GM23338 (cell line): ENCODE results near the gene ZNF837. TPM values are rescaled to one million over a fixed set of nuclear protein-coding genes. Genes with fewer than 3 reads are reported as not detected.
A peak's percentile ranks its signal among the peaks of the same experiment; 100 is the strongest.

Source experiments
- ATAC-seq: fragments of 200-7000 bp; cut with Tn5 transposase; 3 replicates; pipeline ENCODE4 v1.9.1; 2020
- DNase-seq: peaks from one replicate; pipeline ENCODE4 v3.0.0-alpha.2; 2015; ENCODE audit warnings: low spot score
- H2AFZ ChIP-seq: fragments of 200-600 bp; sonication (generic); 2 replicates; pipeline ENCODE4 v1.8.0; 2016; ENCODE audit warnings: antibody characterized with exemption, mild to moderate bottlenecking, moderate library complexity
- H3F3A ChIP-seq: fragments of 200-600 bp; sonication (generic); replicated peaks from 2 replicates; pipeline ENCODE4 v1.8.0; 2017; ENCODE audit warnings: antibody characterized with exemption, mixed run types, low read depth
- H3K27ac ChIP-seq: fragments of 200-600 bp; sonication (generic); 2 replicates; pipeline ENCODE4 v1.6.1; 2016; ENCODE audit warnings: low read depth
- H3K27me3 ChIP-seq: fragments of 200-600 bp; sonication (generic); 2 replicates; pipeline ENCODE4 v1.8.0; 2016; ENCODE audit warnings: mild to moderate bottlenecking, mixed run types, moderate library complexity; ENCODE audit not compliant: insufficient read depth
- H3K36me3 ChIP-seq: fragments of 200-600 bp; sonication (generic); 2 replicates; pipeline ENCODE4 v1.8.0; 2016; ENCODE audit warnings: mild to moderate bottlenecking; ENCODE audit not compliant: insufficient read depth
- H3K4me1 ChIP-seq: fragments of 200-600 bp; sonication (generic); 2 replicates; pipeline ENCODE4 v1.8.0; 2016; ENCODE audit warnings: mild to moderate bottlenecking, moderate library complexity; ENCODE audit not compliant: insufficient read depth
- H3K4me2 ChIP-seq: fragments of 200-600 bp; sonication (generic); 2 replicates; pipeline ENCODE4 v1.7.1; 2017; ENCODE audit warnings: mixed run types
- H3K4me3 ChIP-seq: fragments of 200-600 bp; sonication (generic); 2 replicates; pipeline ENCODE4 v1.6.1; 2016; ENCODE audit warnings: mixed run types
- H3K79me2 ChIP-seq: fragments of 200-600 bp; sonication (generic); replicated peaks from 2 replicates; pipeline ENCODE4 v1.8.0; 2017; ENCODE audit warnings: mild to moderate bottlenecking; ENCODE audit not compliant: insufficient read depth
- H3K9me2 ChIP-seq: fragments of 200-600 bp; sonication (generic); 2 replicates; pipeline ENCODE4 v1.8.0; 2017; ENCODE audit not compliant: insufficient read depth
- H4K20me1 ChIP-seq: fragments of 200-600 bp; sonication (generic); replicated peaks from 2 replicates; pipeline ENCODE4 v1.8.0; 2017; ENCODE audit warnings: mild to moderate bottlenecking; ENCODE audit not compliant: insufficient read depth
- H3K27ac Mint-ChIP-seq: 2 replicates; pipeline ENCODE4 v1.8.0; 2020; ENCODE audit warnings: inconsistent platforms, mild to moderate bottlenecking, moderate library complexity, mixed read lengths
- H3K27me3 Mint-ChIP-seq: 3 replicates; pipeline ENCODE4 v1.8.0; 2022; ENCODE audit warnings: low read depth, mild to moderate bottlenecking, moderate library complexity, mixed read lengths, inconsistent platforms; ENCODE audit not compliant: insufficient read depth, poor library complexity
- H3K36me3 Mint-ChIP-seq: 3 replicates; pipeline ENCODE4 v1.8.0; 2021; ENCODE audit warnings: low read depth, mild to moderate bottlenecking, inconsistent platforms, moderate library complexity, mixed read lengths
- H3K4me1 Mint-ChIP-seq: 3 replicates; pipeline ENCODE4 v1.8.0; 2020; ENCODE audit warnings: mild to moderate bottlenecking, inconsistent platforms, mixed read lengths
- H3K4me3 Mint-ChIP-seq: 3 replicates; pipeline ENCODE4 v1.8.0; 2021; ENCODE audit warnings: moderate library complexity, mild to moderate bottlenecking, inconsistent platforms, mixed read lengths
- H3K9me3 Mint-ChIP-seq: 3 replicates; pipeline ENCODE4 v1.8.0; 2020; ENCODE audit warnings: moderate library complexity, mild to moderate bottlenecking, inconsistent platforms, mixed read lengths
- CTCF ChIP-seq, 2 experiments: fragments of 200-600 bp in 1 of 2; sonication (generic) in 1 of 2; conservative IDR thresholded peaks; 2 replicates each; pipeline versions ENCODE4 v1.5.1 to v1.6.1; 2016 to 2017; ENCODE audit warnings: antibody characterized with exemption in 2 of 2, low read depth in 2 of 2, mild to moderate bottlenecking in 2 of 2, moderate library complexity in 1 of 2
- ETS1 ChIP-seq: IDR thresholded peaks from 2 replicates; pipeline ENCODE4 v1.6.1; 2016; ENCODE audit warnings: antibody characterized with exemption
- JUNB ChIP-seq: IDR thresholded peaks from one replicate; pipeline ENCODE4 v1.6.1; 2016; ENCODE audit warnings: antibody characterized with exemption; ENCODE audit not compliant: unreplicated experiment
- ZNF462 ChIP-seq: fragments of 250-450 bp; sonication (Bioruptor Pico); IDR thresholded peaks from 2 replicates; pipeline ENCODE4 v1.5.0; 2020; ENCODE audit warnings: mild to moderate bottlenecking, moderate library complexity
- polyA plus RNA-seq: library from polyadenylated mRNA; unstranded; fragments of >200 nt; fragmentation: Nextera tagmentation; extraction: Ambion mirVana; gene quantifications from 2 replicates; pipeline ENCODE4 v1.2.1, GENCODE V29; 2016
- total RNA-seq: library from RNA; depleted of rRNA; stranded (reverse); fragments of >200 nt; shearing (Covaris generic); gene quantifications from 2 replicates; pipeline ENCODE4 v1.2.3, GENCODE V29; 2014
- TF ChIP-seq, protein P1 (sequence below): IDR thresholded peaks from one replicate; pipeline ENCODE4 v1.6.1; 2018; ENCODE audit warnings: antibody characterized with exemption; ENCODE audit not compliant: unreplicated experiment

The ZNF837 gene
- total and polyA plus RNA-seq, 2 experiments from 2014 or later, result 3.1 to 11.0 TPM

DNA sequence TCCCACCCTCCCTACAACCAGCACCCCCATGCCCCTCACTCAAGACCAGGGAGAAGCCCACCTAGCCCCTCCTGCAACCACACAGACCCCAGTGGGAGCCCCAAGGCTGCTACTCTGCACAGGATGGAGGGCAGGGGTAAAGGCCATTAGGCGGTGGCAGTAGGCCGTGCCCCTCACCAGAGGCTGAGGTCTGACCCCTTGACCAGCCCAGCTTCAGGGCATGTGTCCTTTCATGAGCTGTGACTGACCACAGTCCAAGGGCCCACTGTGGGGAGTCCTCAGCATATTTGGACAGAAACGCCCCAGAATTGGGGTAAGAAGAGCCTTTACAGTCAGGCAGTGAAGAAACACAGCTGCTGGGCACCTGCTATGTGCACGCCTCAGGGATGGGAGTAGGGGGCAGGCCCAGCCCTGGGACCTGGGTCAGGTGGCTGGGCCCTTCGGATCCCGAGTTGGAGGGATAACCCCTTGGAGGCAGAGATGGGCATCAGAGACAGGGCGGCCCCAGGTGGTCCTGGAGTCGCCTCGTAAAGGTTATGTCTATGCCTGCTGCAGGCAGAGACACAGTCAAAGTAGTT lies 4.6 kb upstream of the ZNF837 start:
- peaks cover 25% of the 10 kb centered on the region for H3K27me3 Mint-ChIP-seq
- Histone ChIP-seq H4K20me1 (peaks cover 25% of the 10 kb centered on the region), H3K4me3 (peak overlapping the region; percentile 87), H3K79me2 (peaks cover 33% of the 10 kb centered on the region), H3K27ac (peak overlapping the region; percentile 94), H3K4me2 (peak overlapping the region; percentile 97), H3K36me3 (peaks cover 20% of the 10 kb centered on the region), H3K27me3 (no peaks in the 10 kb centered on the region), H2AFZ (no peak overlapping the region), H3F3A (peaks cover 25% of the 10 kb centered on the region), H3K9me2 (no peaks in the 10 kb centered on the region), H3K4me1 (peaks cover 13% of the 10 kb centered on the region)
- no peak for TF ChIP-seq ETS1
- no peak for TF ChIP-seq JUNB
- H3K9me3 Mint-ChIP-seq, result peaks cover 3% of the 10 kb centered on the region; the same call in 2 of the 3 replicates
- H3K4me3 Mint-ChIP-seq, result peak overlapping the region; percentile 99
- ATAC-seq (no peak), DNase-seq (no peak)
- H3K4me1 Mint-ChIP-seq, result peaks cover 21% of the 10 kb centered on the region
- peak overlapping the region; percentile 98 for H3K27ac Mint-ChIP-seq
- peaks cover 34% of the 10 kb centered on the region for H3K36me3 Mint-ChIP-seq

GRCh38 chr19:58382997-58383603 lies 2.3 kb upstream of the ZNF837 start:
- Histone ChIP-seq H3K36me3 (no peaks in the 10 kb centered on the region), H3K4me1 (peaks cover 17% of the 10 kb centered on the region), H3K4me3 (no peak overlapping the region), H4K20me1 (peaks cover 9% of the 10 kb centered on the region), H2AFZ (no peak overlapping the region), H3K27ac (no peak overlapping the region), H3K79me2 (peaks cover 10% of the 10 kb centered on the region), H3K4me2 (no peak overlapping the region), H3K9me2 (no peaks in the 10 kb centered on the region), H3K27me3 (no peaks in the 10 kb centered on the region), H3F3A (peaks cover 16% of the 10 kb centered on the region)
- ATAC-seq (no peak), DNase-seq (no peak)
- Mint-ChIP-seq H3K9me3 (peaks cover 3% of the 10 kb centered on the region; the same call in 2 of the 3 replicates), H3K4me3 (no peak overlapping the region), H3K27me3 (peaks cover 35% of the 10 kb centered on the region), H3K36me3 (peaks cover 10% of the 10 kb centered on the region), H3K4me1 (peaks cover 18% of the 10 kb centered on the region), H3K27ac (no peak overlapping the region)
- no peak for TF ChIP-seq ETS1
- no peak for TF ChIP-seq ZNF462 (CRISPR knock-in tag)
- TF ChIP-seq, protein P1, sequence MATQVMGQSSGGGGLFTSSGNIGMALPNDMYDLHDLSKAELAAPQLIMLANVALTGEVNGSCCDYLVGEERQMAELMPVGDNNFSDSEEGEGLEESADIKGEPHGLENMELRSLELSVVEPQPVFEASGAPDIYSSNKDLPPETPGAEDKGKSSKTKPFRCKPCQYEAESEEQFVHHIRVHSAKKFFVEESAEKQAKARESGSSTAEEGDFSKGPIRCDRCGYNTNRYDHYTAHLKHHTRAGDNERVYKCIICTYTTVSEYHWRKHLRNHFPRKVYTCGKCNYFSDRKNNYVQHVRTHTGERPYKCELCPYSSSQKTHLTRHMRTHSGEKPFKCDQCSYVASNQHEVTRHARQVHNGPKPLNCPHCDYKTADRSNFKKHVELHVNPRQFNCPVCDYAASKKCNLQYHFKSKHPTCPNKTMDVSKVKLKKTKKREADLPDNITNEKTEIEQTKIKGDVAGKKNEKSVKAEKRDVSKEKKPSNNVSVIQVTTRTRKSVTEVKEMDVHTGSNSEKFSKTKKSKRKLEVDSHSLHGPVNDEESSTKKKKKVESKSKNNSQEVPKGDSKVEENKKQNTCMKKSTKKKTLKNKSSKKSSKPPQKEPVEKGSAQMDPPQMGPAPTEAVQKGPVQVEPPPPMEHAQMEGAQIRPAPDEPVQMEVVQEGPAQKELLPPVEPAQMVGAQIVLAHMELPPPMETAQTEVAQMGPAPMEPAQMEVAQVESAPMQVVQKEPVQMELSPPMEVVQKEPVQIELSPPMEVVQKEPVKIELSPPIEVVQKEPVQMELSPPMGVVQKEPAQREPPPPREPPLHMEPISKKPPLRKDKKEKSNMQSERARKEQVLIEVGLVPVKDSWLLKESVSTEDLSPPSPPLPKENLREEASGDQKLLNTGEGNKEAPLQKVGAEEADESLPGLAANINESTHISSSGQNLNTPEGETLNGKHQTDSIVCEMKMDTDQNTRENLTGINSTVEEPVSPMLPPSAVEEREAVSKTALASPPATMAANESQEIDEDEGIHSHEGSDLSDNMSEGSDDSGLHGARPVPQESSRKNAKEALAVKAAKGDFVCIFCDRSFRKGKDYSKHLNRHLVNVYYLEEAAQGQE, result no peak
- no peak for TF ChIP-seq CTCF (conservative IDR thresholded peaks at IDR 0.05; ENCODE audit: low read depth in 2 of 2)
